Measurements from ENCODE around the gene VSIG10L2.

VSIG10L2 gene

DNA sequence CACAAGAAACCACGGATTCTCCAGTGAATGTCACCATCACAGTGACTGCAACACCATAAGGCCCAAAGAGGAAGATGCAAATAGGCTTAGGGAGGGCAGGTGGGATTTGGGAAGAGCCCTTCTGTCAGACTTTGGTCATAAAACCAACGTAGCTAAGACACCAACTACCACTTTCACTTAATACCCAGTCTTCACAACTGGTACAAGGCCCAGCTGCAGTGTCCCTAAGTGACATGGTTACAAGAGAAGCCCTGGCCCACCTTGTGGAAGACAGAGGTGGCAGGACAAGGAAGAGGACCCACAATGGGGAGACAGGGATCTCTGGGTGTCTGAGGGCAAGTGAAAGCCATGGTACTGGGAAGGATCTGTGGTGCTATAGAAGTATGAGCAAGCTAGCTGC is 10.0 kb downstream of the VSIG10L2 start:
- Histone ChIP-seq H3K36me3 (peaks cover 58% of the 10 kb centered on the region), H3K9me3 (no peaks in the 10 kb centered on the region), H3K4me3 (ENCODE audit: low read depth, low read length) (no peak overlapping the region), H3K4me1 (peaks cover 30% of the 10 kb centered on the region), H3K27me3 (no peaks in the 10 kb centered on the region)
- TF ChIP-seq, protein P1, sequence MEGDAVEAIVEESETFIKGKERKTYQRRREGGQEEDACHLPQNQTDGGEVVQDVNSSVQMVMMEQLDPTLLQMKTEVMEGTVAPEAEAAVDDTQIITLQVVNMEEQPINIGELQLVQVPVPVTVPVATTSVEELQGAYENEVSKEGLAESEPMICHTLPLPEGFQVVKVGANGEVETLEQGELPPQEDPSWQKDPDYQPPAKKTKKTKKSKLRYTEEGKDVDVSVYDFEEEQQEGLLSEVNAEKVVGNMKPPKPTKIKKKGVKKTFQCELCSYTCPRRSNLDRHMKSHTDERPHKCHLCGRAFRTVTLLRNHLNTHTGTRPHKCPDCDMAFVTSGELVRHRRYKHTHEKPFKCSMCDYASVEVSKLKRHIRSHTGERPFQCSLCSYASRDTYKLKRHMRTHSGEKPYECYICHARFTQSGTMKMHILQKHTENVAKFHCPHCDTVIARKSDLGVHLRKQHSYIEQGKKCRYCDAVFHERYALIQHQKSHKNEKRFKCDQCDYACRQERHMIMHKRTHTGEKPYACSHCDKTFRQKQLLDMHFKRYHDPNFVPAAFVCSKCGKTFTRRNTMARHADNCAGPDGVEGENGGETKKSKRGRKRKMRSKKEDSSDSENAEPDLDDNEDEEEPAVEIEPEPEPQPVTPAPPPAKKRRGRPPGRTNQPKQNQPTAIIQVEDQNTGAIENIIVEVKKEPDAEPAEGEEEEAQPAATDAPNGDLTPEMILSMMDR (IDR thresholded peaks at IDR 0.05; ENCODE audit: low read depth, low read length): no peak
- DNase-seq: no peak

DNA sequence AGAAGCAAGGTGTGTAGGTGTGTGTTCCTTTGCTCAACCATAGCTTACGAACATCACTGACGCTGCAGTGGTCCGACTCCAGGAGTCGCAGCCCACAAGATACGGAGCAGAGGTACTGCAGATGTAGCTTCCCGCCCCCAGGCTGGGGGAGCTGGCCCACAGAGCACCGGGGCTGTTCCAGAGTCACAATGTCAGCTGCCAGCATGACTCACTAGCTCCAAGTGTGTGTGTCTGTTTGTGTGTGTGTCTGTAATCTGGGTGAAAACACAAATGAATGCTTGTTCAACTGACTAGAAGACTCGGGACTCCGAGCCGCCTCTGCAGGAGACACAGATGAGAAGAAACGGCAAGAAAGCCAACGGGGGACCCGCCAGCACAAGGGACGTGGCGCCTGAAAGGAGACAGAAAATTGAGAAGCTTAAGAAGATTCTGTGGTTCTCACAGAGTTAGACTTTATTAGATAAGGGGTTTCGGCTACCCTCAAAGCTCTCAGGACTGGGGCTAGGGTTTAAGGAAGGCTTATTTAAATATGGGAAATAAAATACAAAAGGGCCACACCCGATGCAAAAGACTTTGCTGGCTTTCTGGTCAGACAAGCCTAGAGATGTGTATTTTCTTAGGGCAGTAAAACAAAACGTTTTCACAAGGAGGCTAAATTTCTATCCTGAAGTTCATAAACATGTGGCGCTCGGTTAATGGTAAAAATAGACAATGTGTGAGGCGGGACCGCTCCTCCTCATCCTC is 10.7 kb downstream of the VSIG10L2 start:
- no peaks in the 10 kb centered on the region for H3K27me3 ChIP-seq
- no peak overlapping the region for H3K4me3 ChIP-seq (ENCODE audit: low read depth, low read length)
- H3K4me1 ChIP-seq: peaks cover 23% of the 10 kb centered on the region
- no peaks in the 10 kb centered on the region for H3K9me3 ChIP-seq
- peak; percentile 76 for DNase-seq
- peaks cover 65% of the 10 kb centered on the region for H3K36me3 ChIP-seq
- TF ChIP-seq, protein P1 (IDR thresholded peaks at IDR 0.05; ENCODE audit: low read depth, low read length): peak; percentile 5; the same call in 1 of the 2 replicates

DNA sequence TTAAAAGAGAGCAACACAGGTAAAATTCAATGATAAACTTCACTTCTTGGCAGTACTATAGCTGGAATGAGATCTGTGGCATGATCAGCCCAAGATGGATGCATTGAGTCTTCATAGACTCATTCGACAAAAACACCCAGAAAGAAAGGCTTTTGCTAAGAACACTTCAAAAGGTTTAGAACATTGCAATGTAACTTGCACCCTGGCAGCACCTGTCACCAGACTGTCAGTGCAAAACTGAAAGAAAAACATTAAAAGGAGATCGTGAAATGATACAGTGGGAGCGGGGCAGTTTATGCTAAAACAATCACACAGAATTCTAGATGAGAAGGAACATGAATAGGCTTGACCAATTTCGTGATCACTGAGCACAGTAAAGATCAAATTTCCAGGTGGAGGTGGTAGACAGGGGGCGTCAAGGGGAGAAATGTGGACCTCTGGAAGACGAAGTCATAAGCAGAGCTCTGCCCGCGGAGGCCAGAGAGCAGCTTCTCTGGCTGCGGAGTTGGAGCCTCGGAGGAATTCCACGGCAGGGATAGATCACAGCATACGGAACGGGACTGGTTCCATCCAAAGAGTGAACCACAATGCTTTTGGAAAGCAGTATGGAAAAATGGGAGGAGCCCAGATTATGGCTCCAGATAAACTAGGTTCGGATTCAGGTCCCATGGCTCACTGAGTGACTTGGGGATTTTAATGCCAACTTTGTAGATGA is 11.9 kb downstream of the VSIG10L2 start:
- DNase-seq: no peak
- H3K4me1 ChIP-seq: peaks cover 11% of the 10 kb centered on the region
- H3K27me3 ChIP-seq: no peaks in the 10 kb centered on the region
- H3K36me3 ChIP-seq: peaks cover 78% of the 10 kb centered on the region
- H3K4me3 ChIP-seq (ENCODE audit: low read depth, low read length): no peak overlapping the region
- no peaks in the 10 kb centered on the region for H3K9me3 ChIP-seq
- TF ChIP-seq, protein P1 (IDR thresholded peaks at IDR 0.05; ENCODE audit: low read depth, low read length): no peak

DNA sequence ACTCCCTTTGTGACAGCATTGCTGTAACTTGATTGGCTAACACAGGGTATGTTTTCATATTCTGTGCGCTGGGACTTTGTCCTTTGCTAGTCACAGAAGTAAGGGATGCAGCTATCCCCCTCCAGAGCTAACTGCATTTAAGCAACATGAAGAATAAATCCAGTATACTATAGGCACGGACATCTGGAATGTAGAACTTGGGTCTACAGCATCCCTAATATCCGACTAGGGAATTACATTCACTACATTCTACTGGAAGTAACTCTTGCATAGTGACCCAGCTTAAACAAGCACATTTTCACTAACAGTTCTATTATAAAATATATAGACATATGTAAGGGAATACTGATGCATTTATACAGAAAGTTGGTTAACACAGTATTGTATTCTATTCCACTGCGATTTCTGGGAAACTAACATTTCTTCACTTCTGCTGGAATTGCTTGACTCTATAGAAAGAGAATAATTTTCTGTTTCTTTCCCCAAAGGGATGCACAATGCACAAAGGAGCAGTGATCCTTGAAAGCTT is 13.1 kb downstream of the VSIG10L2 start:
- Histone ChIP-seq H3K27me3 (no peaks in the 10 kb centered on the region), H3K9me3 (no peaks in the 10 kb centered on the region), H3K4me3 (ENCODE audit: low read depth, low read length) (no peak overlapping the region), H3K4me1 (peaks cover 5% of the 10 kb centered on the region), H3K36me3 (peaks cover 86% of the 10 kb centered on the region)
- no peak for DNase-seq
- TF ChIP-seq, protein P1 (IDR thresholded peaks at IDR 0.05; ENCODE audit: low read depth, low read length): no peak

DNA sequence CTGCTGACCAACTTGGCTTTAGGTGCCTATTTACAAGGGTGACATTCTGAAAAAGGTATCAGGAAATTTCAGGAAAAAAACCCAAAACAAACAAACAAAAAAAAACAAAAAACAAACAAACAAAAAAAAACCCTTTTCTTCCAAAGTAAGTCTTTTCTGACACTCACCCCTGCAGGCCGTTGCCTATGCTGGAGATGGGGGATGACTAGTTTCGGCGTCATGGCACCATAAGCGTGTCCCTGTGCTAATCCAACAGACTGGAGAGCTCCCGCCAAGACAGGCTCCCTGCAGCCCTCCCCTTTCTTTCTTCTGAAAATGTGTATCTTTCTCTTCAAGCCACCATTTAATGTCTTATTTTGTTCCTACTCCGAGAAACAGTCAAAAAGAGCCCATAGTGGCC is 13.7 kb downstream of the VSIG10L2 start:
- no peaks in the 10 kb centered on the region for H3K9me3 ChIP-seq
- no peak overlapping the region for H3K4me3 ChIP-seq (ENCODE audit: low read depth, low read length)
- H3K4me1 ChIP-seq: peaks cover 8% of the 10 kb centered on the region; the same call in 1 of the 2 replicates
- H3K36me3 ChIP-seq: peaks cover 84% of the 10 kb centered on the region
- H3K27me3 ChIP-seq: no peaks in the 10 kb centered on the region
- DNase-seq: no peak
- TF ChIP-seq, protein P1 (IDR thresholded peaks at IDR 0.05; ENCODE audit: low read depth, low read length): no peak
